Pancreas (tissue), 10 donors: ENCODE results near the gene MRGPRF. TPM values are rescaled to one million over a fixed set of nuclear protein-coding genes. Genes with fewer than 3 reads are reported as not detected.
A peak's percentile ranks its signal among the peaks of the same experiment; 100 is the strongest.

Experiments used
- ATAC-seq, 4 donors: fragments of 200-7000 bp; cut with Tn5 transposase; one replicate each; pipeline versions ENCODE4 v1.8.0 to v1.9.1; 2020; ENCODE audit warnings: mild to moderate bottlenecking in 4 of 4, moderate library complexity in 4 of 4
- DNase-seq, 6 donors: peaks; one replicate each; pipeline ENCODE4 v3.0.0-alpha.2; 2020
- FAIRE-seq: peaks from 2 replicates; lab custom pipeline; 2012; peaks lifted over from hg19 to GRCh38; lab: Jason Lieb, UNC
- H3K27ac ChIP-seq, 4 donors: fragments of 200-600 bp; sonication (generic); 1 replicate in 3 of 4; 2 replicates in 1 of 4; pipeline versions ENCODE4 v1.5.0 to v1.8.0; 2020
- H3K27me3 ChIP-seq, 4 donors: fragments of 200-600 bp; one replicate each; pipeline ENCODE4 v1.8.0; 2021
- H3K36me3 ChIP-seq, 3 donors: fragments of 200-600 bp; sonication (generic) in 1 of 3; one replicate each; pipeline versions ENCODE4 v1.5.0 to v1.8.0; 2020 to 2021
- H3K4me1 ChIP-seq, 3 donors: fragments of 200-600 bp; one replicate each; pipeline ENCODE4 v1.8.0; 2021
- H3K4me3 ChIP-seq, 4 donors: fragments of 200-600 bp; sonication (generic) in 2 of 4; one replicate each; pipeline versions ENCODE4 v1.5.0 to v1.8.0; 2020 to 2021
- H3K9me3 ChIP-seq, 4 donors: fragments of 200-600 bp; one replicate each; pipeline ENCODE4 v1.8.0; 2021
- WGBS, 2 donors: extraction: QIAGEN DNeasy Blood & Tissue Kit; methylation state at CpG; one replicate each; pipeline ENCODE4 v1.1.7; 2013; 5-methylcytosine and 5-hydroxymethylcytosine counted together
- intact Hi-C, 3 donors: fragments of 100-400 bp; cut with DNase I; formaldehyde crosslinking; loops; one replicate each; pipeline versions ENCODE4 v1.11.1 to v1.14.2; 2022
- polyA plus RNA-seq, 2 donors: library from polyadenylated mRNA; stranded (reverse); fragments of 200-250 nt; gene quantifications; one replicate each; pipeline ENCODE4 v1.2.3, GENCODE V29; 2013
- total RNA-seq, 6 donors: library from RNA; stranded (reverse); fragmentation: NEBNext Ultra II Directional in 4 of 6; extraction: Animal tissue kit (Norgen Biotek cat#: 25700) in 4 of 6; gene quantifications; one replicate each; pipeline versions ENCODE4 v1.2.1 to v1.2.4, GENCODE V29; 2021 to 2023
- TF ChIP-seq, protein P1 (sequence below), 4 donors: fragments of 200-600 bp; sonication (generic) in 3 of 4; IDR thresholded peaks; one replicate each; pipeline versions ENCODE4 v1.5.0 to v1.8.0; 2021; ENCODE audit warnings: antibody characterized with exemption in 4 of 4
- donor health status: healthy with polysubstance abuse.
- donor health status: DM: no; HTN: no; CAD: no; lungs with moderate emphysema.
- donor health status: DM: no; HTN: no; CAD: no.
- donor health status: control.
- donor health status: control.
- donor health status: Bipolar disorder and iron deficiency.
- donor health status: DM: yes; HTN: yes; CAD: no.
- donor health status: DM: no; HTN: no; CAD: no.
- donor health status: DM: no; HTN: no; CAD: no.
- donor health status: DM: yes; HTN: yes; CAD: no.

Gene MRGPRF
- total and polyA plus RNA-seq, 8 donors: 0.37 to 4.2 (median 1.6) TPM

DNA sequence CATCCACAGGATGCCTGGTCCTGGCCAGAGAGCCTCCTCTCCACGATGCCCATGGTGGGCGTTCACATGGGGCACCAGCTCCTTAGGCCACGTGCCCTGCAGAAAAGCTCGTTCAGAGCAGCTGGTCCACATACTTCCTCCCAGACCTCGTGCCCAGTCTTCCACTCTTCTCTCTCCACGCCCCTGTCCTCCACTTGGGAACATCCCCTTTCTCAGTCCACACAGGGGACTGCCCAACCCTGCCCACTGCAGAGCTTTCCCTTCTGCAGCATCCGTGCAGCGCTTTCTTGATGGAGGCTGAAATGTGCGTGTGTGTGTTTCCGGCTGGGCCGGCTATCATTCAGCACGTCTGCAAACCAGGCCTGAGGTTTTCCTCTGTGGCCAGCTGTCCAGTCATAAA lies 46.9 kb upstream of the MRGPRF start:
- FAIRE-seq (no peak), DNase-seq (no peak), ATAC-seq (no peak)
- no peaks in the 10 kb centered on the region for H3K4me1 ChIP-seq
- H3K36me3 ChIP-seq: no peaks in the 10 kb centered on the region
- H3K9me3 ChIP-seq: no peaks in the 10 kb centered on the region
- 91 to 93% methylated on average over 12 of the region's 12 CpGs for WGBS, 2 donors
- no peak overlapping the region for H3K27ac ChIP-seq
- intact Hi-C loops: no loop called here
- H3K4me3 ChIP-seq: no peak overlapping the region
- no peaks in the 10 kb centered on the region for H3K27me3 ChIP-seq
- TF ChIP-seq, protein P1, sequence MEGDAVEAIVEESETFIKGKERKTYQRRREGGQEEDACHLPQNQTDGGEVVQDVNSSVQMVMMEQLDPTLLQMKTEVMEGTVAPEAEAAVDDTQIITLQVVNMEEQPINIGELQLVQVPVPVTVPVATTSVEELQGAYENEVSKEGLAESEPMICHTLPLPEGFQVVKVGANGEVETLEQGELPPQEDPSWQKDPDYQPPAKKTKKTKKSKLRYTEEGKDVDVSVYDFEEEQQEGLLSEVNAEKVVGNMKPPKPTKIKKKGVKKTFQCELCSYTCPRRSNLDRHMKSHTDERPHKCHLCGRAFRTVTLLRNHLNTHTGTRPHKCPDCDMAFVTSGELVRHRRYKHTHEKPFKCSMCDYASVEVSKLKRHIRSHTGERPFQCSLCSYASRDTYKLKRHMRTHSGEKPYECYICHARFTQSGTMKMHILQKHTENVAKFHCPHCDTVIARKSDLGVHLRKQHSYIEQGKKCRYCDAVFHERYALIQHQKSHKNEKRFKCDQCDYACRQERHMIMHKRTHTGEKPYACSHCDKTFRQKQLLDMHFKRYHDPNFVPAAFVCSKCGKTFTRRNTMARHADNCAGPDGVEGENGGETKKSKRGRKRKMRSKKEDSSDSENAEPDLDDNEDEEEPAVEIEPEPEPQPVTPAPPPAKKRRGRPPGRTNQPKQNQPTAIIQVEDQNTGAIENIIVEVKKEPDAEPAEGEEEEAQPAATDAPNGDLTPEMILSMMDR (IDR thresholded peaks at IDR 0.05): no peak

DNA sequence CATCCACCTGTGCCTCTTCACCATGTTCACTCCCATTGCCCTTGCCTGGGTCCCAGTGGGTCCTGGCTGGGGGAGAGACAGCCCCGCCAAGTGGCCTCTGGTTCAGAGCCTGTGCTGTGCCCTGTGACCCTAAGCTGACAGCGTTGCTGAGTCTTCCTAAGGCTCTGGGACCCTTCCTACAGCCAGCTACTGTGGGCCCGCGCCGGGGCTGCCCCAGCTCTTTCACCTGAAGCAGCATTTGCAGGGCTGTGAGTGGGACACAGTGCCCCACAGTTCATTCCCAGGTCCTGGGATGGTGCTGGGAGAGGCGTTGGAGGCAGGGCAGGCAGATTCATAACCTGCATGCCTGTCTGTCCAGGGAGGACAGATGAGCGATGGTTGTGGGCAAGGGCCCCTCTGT lies 46.4 kb upstream of the MRGPRF start:
- no peaks in the 10 kb centered on the region for H3K36me3 ChIP-seq
- H3K4me3 ChIP-seq: no peak overlapping the region
- no peaks in the 10 kb centered on the region for H3K27me3 ChIP-seq
- TF ChIP-seq, protein P1 (IDR thresholded peaks at IDR 0.05): no peak
- no peaks in the 10 kb centered on the region for H3K9me3 ChIP-seq
- no peak for ATAC-seq
- H3K27ac ChIP-seq: no peak overlapping the region
- intact Hi-C loops: no loop called here
- no peak for FAIRE-seq
- peak in 1 of 6 donors; percentile 50 for DNase-seq
- no peaks in the 10 kb centered on the region for H3K4me1 ChIP-seq
- WGBS, 2 donors: 93 to 96% methylated on average over 7 of the region's 7 CpGs

DNA sequence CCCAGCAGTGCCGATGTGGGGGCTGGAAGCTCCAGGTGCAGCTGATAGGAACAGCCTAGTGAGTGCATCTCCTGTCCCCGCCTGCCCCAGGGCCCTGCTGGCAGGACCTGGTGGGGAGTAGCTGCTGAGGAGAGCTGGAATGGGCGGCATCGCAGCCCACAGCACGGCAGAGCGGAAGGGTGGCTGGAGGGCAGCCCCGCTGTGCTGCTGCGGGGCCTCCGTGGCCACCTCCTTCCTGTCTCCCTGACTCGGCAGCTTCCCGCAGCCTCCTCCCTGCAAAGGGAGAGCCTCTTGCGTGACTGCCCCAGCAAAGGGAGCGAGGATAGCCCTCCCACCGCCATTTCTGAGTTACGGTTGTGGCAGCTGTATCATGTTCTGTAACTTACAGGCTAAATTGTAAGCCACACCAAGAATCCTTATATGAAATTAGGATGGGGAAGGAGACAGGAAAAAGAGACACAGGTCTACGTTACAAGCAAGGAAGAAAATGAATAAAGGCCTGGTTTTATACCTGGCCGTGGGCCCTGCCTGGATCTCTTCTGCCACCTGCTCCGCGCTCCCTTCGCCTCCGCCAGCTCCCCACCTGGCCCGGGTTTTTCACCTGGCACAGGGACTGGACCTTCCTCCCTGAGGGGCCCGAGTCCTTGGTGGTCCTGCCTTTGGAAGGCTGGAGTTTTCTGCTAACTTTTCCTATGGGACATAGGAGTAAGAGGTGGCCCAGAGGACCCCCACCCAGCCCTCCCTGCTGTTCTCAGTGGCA lies 45.6 kb upstream of the MRGPRF start:
- FAIRE-seq (no peak), DNase-seq (peak in 2 of 6 donors; percentile 18 to 33), ATAC-seq (no peak)
- TF ChIP-seq, protein P1 (IDR thresholded peaks at IDR 0.05): no peak
- intact Hi-C loops: no loop called here
- no peak overlapping the region for H3K27ac ChIP-seq
- no peaks in the 10 kb centered on the region for H3K9me3 ChIP-seq
- 91 to 94% methylated on average over 23 of the region's 23 CpGs for WGBS, 2 donors
- no peaks in the 10 kb centered on the region for H3K27me3 ChIP-seq
- H3K36me3 ChIP-seq: no peaks in the 10 kb centered on the region
- no peaks in the 10 kb centered on the region for H3K4me1 ChIP-seq
- H3K4me3 ChIP-seq: no peak overlapping the region

DNA sequence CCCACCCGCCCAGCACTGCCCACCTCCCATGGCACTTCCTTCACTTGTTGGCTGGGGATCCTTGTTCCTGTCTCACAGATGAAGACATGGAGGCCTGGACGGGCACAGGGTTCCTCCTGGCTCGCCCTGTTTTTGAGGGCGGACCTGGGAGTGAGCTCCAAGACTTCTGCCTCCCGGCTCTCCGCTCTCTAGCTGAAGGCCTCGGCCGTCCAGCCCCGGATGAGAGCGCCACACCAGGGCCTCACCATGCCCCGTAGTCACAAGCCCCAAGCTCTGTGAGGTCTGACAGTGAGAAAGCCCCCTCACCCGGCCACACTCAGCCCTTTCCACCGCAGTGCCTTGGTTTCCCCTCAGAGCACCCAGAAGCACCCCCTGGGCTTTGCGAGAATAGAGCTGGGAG lies 44.8 kb upstream of the MRGPRF start:
- ATAC-seq: no peak
- Histone ChIP-seq H3K36me3 (no peaks in the 10 kb centered on the region), H3K9me3 (no peaks in the 10 kb centered on the region), H3K27me3 (no peaks in the 10 kb centered on the region), H3K4me3 (no peak overlapping the region), H3K27ac (no peak overlapping the region), H3K4me1 (no peaks in the 10 kb centered on the region)
- peak in 1 of 6 donors; percentile 56 for DNase-seq
- intact Hi-C loops: no loop called here
- TF ChIP-seq, protein P1 (IDR thresholded peaks at IDR 0.05): no peak
- WGBS, 2 donors: 86% methylated on average over 14 of the region's 14 CpGs
- FAIRE-seq: no peak

DNA sequence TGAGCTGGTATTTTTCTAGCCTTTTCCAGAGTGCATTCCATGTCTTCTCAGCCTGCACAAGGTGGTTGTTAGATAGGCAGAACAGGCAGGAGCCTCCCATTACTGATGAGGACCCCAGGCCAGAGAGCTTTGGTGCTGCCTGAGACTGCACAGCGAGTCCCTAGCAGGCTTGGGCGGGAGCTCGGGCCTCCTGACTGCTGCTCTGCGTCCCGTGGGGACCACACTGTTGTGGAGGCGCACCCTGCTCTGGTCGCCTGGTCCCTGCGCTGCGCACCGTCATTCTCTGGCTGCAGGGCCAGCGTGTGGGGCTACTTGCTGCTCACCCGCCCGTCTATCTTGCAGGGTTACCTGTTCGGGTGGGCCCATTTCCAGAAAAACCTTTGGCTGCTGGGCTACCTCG lies 44.2 kb upstream of the MRGPRF start:
- Histone ChIP-seq H3K9me3 (no peaks in the 10 kb centered on the region), H3K27me3 (no peaks in the 10 kb centered on the region), H3K4me1 (no peaks in the 10 kb centered on the region), H3K36me3 (no peaks in the 10 kb centered on the region), H3K27ac (no peak overlapping the region), H3K4me3 (no peak overlapping the region)
- no peak for FAIRE-seq
- intact Hi-C loops: no loop called here
- peak in 2 of 6 donors; percentile 17 to 63 for DNase-seq
- WGBS, 2 donors: 93% methylated on average over 15 of the region's 15 CpGs
- no peak for ATAC-seq
- TF ChIP-seq, protein P1 (IDR thresholded peaks at IDR 0.05): no peak
